Cortex of kidney (tissue), 1 donor: Measurements from ENCODE around the gene PMPCA.
"Not testable (repeated sequence)": the region's sequence is repeated elsewhere in the genome, so short reads cannot be mapped to it uniquely, and the experiment has no call there.

Experiments used
- DNase-seq: peaks from one replicate; lab custom pipeline; 2025; lab: John Stamatoyannopoulos, UW

The PMPCA gene

DNA sequence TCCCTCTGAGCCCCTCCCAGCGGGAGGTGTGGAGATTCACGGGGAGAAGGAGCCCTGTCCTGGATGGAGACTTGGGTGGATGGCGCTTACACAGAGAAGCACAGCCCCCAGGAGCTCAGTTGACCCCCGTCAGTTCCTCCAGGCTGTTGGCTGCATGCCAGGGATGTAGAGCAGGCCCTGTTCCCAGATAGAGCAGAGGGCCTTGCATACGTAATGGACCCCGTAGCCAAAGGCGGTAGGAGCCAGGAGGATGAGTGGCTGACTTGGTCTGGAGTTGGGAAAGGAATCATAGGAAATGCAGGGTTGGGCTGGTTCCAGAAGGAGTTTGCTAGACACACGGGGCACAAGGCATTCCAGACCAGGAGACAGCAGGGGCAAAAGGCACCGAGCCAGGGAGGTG is 2.5 kb downstream of the PMPCA start:
- no peak for DNase-seq

DNA sequence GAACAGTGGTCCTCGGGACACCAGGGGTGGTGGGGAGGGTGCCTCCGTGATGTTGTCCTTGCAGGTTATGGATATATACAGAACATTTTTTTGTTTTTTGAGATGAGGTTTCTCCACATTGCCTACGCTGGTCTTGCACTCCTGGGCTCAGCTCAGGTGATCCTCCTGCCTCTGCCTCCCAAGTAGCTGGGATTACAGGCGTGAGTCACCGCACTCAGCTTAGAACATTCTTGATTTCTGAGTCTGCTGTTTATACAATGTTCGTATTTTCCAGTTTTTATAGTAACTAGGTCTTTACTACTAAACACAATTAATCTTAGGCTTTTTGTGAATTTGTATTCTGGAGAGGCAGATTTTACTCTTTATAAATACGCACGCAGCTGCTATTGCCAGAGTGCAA is 6.0 kb downstream of the PMPCA start:
- DNase-seq: no peak

DNA sequence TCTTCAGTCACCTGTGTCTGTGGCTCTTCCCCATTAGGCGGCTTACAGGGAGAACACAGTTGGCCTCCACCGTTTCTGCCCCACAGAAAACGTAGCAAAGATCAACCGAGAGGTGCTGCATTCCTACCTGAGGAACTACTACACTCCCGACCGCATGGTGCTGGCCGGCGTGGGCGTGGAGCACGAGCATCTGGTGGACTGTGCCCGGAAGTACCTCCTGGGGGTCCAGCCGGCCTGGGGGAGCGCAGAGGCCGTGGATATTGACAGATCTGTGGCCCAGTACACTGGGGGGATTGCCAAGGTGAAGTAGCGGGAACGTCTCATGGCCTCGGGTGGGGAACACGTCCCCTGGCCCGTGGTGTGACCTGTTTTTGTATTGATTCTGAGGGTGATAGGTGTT is 6.5 kb downstream of the PMPCA start:
- DNase-seq: no peak

DNA sequence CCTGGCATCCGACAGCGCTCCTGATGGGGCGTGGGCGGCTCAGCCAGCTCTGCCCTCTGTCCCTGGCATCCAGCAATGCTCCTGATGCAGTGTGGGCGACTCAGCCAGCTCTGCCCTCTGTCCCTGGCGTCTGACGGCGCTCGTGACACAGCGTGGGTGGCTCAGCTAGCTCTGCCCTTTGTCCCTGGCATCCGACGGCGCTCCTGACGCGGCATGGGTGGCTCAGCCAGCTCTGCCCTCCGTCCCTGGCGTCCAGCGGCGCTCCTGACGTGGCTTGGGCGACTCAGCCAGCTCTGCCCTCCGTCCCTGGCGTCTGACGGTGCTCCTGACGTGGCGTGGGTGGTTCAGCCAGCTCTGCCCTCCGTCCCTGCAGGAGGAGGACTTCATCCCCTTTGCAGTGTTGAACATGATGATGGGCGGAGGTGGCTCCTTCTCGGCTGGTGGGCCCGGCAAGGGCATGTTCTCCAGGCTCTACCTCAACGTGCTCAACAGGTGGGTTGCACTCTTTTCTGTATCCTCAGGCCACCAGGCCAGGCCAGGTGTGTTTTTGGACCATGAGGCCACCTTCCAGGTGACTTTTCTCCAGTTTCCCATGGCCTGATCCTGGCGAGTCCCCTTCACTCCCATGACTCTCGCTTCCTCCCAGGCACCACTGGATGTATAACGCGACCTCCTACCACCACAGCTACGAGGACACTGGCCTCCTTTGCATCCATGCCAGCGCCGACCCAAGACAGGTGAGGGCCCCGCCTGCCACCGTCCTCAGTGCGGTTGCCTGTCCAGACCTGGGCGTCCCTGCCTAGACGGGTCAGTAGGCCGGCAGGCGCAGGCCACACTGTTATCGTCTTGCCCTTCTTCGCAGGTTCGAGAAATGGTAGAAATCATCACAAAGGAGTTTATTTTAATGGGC is 8.0 kb downstream of the PMPCA start:
- DNase-seq: no peak

DNA sequence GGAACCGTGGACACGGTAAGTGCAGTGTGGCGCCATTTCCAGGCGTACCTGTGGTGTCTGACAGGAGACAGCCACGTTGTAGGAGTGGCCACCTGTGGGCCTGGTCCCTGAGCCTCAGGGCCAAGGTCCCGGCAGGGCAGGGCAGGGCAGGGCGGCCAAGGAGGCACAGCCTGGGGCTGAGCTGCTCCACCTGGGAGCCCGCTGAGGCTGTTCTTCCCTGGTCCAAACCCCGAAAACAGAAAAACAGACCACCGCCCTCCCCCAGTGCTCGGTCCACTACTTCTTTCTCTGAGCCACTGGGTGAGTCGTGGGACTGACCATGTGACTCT is 8.6 kb downstream of the PMPCA start:
- no peak for DNase-seq

DNA sequence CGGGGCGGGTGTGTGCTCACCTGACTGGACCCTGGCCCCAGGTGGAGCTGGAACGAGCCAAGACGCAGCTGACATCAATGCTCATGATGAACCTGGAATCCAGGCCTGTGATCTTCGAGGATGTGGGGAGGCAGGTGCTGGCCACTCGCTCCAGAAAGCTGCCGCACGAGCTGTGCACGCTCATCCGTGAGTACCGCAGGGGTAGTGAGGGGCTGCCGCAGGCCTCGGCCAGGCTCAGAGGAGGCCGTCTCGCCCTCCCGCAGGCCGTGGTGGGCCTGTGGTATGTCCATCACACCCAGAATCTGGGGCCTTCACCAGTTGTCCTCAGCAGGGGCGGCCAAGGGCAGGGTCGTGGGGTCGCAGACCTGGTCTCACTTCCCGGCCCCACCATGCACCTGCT is 11.3 kb downstream of the PMPCA start:
- DNase-seq: no peak

DNA sequence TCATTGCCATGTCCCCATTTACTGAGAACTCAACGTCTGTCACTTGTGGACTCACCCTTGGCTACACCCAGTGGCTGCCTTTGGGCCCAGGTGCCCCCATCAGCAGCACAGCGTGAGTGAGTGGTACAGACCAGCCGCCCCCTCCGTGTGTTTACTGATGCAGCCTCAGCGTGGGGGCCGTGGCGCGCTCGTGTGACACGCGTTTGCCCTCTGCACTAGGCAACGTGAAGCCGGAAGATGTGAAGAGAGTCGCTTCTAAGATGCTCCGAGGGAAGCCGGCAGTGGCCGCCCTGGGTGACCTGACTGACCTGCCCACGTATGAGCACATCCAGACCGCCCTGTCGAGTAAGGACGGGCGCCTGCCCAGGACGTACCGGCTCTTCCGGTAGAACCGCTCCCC is 12.4 kb downstream of the PMPCA start:
- no peak for DNase-seq

DNA sequence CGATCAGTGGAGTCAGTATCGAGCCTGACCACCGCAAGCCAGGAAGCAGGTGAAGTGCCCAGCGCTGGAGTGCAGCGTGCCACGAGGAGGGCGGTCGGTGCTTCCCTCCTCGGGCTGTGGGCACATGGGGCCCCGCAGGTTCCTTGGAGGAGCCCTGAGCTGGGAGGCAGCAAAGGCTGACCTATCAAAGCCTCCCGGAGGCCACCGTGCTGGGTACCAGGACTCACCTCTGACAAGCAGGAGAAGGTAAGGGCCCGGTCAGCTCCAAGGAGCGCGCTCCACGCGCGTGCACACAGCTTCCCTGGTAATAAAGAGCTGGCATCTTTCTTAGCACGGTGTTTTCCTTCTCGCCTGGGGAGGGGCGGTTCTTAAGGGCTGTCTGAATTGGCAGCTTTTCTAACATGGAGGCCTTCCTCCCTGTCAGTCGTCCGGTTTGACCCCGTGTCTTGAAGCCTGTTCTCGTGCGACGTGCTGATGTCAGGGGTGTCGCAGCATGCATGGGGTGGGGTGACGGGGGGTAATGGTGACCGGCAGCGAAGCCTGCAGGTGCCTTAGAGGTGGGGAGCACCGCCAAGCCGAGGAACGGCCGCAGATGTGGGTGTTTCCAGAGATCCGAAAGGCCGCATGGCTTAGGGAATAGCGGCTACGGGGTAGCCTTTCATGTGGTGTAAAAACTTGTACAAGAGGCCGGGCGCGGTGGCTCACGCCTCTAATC is 13.1 kb downstream of the PMPCA start:
- no peak for DNase-seq

DNA sequence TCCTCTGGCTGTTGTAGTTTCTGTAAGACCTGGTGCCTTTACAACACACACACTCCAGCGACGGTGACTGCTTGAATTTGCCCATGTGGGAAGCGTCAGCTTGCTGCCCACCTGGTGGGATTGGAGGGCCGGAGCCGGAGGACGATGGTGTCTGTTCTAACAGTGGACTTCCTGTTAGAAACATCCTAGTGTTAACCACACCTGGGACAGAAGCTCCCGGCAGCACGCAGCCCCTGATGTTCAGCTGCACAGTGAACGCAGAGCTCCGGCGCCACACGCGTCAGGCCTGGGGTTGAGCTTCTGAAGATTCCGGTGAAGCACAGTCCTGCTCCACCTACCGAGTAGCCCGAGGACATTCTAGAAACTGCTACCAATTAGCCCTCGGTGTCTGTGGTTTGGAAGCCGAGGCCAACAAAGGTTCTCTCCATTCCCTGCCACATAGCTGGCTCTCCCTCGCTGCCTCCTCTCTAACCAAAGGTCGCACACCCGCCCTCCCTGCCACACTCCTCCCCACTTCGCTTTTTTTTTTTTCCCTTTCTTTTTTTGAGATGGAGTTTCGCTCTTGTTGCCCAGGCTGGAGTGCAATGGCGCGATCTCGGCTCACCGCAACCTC is 14.4 kb downstream of the PMPCA start:
- no peak for DNase-seq

DNA sequence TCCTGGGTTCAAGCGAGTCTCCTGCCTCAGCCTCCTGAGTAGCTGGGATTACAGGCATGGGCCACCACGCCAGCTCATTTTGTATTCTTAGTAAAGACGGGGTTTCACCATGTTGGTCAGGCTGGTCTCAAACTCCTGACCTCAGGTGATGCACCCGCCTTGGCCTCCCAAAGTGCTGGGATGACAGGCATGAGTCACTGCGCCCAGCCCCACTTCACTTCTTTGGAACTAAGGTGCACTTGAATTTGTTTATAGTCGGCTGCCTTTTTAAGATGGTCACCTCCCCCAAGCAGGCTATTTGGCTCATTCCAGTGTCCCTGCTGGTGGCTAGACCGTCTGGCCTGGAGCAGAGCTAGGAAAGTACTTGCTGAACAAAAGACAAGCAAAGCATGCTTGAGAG is 14.9 kb downstream of the PMPCA start:
- DNase-seq: not testable (repeated sequence)

DNA sequence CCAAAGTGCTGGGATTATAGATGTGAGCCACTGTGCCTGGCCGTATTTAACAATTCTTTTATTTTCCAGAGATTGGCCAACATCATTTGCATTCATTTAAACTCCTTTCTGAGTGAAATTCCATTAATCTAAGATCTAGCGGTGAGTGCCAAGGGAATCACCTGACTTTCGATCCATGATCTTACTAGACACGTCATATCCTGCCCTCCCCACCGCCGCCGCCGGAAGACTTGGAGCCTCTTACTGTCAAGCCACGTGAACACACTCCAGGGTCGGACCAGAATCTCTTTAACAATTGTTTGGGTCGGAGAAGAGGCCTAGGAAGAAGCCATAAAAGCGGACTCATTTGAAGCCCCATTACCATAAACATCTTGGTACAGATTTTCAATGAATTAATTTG is 16.3 kb downstream of the PMPCA start:
- no peak for DNase-seq

DNA sequence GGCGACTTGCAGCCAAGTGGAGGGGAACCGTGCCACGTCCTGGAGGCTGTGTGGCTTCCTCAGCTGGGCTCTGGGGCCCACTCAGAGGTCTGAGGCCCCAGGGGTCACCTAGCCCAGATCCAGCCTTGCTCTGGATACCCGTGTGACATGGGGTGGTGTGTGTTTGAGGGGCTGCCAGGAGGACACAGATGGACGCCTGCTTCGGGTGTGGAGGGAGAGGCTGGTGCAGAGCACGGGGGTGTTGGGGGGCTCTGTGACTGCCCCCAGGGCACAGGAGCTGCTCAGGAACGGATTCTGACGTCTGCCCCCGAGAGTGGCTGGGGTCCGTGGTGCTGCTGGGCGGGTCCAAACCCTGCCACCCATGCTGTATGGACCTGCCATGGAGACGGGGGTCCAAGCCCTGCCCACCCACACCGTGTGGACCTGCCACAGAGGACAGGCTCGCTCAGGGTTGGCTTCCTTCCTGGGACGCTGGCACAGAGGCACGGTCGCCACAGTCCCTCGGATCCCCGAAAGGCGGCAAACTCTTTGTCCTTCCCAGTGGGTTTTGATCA is 18.7 kb downstream of the PMPCA start:
- no peak for DNase-seq

DNA sequence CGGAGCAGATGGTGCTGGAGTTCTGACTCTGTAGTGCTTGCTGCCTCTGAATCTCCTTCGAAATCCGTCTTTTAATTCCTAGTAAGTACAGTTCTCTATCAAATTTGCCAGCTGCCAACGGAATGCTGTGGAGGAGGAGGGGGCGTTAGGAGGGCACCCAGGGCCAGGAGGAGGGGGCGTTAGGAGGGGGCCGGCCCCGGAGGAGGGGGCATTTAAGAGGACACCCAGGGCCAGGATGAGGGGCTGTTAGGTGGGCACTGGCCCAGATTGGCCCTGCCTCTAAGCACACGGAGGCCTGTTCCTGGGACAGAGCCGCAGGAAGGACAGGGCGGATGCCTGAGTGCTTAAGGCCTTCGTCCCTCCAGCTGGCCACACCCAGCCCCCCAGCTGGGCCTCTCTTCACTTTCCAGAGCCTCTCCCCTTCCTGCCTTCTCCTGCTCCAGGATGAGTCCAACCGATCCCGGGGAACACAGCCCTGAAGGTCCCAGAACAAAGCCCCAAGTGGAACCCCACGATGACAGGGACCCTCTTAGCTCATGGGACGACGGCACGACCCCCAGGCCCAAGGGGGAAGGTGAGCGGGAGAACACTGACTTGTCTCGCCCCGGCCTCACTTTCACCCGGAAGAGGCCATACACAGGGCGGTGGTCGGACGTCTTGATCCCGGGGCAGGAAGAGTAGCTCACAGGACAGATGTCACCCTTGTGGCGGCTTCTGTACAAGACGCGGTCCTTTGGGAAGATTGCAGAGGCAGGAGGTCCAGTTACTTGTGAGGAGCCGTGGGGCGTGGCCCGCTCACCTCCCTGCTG is 19.4 kb downstream of the PMPCA start:
- DNase-seq: no peak

DNA sequence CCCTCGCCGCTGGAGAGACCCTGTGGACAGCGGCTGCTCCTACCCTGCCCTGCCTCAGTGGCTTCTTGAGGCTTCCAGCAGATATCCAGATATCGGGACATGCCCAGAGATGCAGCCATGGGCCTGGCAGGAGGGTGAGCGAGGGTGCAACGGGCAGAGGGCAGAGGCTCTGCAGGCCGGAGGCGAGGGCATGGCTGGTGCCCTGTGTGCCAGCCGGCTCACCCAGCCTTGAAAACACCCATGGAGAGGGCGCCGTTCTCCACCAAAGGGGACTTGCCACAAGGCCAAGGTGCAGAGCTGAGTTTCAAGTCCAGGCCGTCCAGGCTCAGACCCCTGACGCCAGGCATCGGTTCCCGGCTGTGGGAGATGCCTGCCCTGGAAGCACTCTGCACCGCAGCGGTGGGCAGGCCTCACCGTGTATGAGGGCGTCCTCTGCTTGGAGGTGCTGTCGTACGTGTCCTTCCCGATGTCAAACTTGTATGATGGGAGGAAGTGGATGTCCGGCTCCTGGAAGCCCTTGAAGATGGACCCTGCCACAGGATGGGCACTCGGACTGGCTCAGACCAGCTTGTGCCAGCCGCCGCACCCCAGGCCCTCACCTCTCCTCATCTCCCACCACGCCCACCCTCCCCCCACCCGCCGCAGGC is 20.3 kb downstream of the PMPCA start:
- DNase-seq: no peak

DNA sequence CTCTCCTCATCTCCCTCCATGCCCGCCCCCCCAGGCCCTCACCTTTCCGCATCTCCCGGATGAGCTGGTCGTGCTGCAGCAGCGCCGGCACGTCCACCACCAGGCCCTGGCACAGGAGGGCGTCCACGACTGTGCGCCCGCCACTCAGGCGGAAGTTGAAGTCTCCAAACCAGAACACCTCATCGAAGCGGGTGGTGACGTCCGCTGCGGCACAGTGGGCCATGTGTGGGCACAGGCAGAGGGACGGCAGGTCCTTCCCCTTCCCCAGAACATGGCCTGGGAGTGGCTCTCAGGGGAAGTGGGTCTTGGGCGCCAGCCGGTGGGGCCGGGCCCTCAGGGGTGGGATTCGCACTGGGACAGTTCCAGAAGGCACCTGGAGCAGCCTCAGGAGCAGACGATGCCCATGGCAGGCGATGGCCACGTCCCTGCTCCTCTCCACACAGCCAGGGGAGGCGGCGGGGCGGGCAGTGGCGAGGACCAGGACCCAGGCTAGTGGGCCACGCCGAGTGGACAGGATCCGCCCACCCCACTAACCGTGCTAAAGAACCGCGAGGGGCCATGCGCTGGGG is 21.4 kb downstream of the PMPCA start:
- DNase-seq: no peak

DNA sequence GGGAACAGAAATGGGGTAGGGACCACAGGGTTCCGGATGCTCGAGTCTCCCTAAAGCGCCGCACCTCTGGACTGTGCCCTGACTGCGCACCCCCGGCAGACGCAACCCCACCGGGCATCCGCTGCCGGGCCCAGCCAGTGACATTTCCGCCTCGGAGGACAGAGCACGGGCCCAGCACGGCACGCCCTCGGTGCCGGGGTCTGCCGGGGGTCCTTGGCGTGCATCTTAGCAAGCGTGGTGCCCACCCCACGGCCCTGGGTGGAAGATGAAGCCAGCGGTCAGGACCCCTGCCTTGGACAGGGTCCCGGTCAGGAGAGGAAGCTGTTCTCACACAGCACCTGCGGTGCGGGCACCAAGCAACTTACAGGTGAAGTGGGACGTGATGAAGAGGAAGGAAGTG is 22.1 kb downstream of the PMPCA start:
- no peak for DNase-seq

DNA sequence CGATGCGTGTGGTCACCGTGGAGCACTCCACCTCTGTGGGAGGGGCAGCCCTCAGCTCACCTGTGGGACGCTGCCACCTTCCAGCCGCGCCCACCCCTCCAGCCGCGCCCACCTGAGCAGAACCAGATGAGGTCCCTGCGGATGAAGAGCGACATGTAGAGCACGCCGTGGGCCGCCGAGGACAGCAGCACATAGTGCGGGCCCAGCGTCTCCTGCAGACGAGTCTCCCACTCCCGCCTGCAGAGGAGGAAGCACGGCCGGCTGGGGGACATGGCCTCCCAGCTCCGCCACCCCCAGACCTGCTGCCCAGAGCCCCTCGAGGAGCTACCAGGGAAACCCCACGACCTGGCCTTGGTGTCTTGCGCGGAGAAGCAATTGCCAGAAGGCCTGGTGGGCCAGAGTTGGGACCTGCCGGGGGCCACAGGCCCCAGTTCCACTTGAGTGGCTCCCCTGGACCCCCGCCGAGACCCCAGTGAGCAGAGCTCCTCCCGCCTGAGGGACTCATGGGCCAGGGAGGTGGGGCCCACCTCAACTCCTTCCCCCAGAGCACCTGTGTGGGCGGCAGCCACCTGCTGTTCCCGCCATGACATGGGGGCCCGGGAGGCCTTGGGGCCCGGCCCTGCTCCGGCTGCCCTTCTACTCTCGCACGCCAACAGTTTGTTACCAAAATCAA is 22.7 kb downstream of the PMPCA start:
- no peak for DNase-seq

DNA sequence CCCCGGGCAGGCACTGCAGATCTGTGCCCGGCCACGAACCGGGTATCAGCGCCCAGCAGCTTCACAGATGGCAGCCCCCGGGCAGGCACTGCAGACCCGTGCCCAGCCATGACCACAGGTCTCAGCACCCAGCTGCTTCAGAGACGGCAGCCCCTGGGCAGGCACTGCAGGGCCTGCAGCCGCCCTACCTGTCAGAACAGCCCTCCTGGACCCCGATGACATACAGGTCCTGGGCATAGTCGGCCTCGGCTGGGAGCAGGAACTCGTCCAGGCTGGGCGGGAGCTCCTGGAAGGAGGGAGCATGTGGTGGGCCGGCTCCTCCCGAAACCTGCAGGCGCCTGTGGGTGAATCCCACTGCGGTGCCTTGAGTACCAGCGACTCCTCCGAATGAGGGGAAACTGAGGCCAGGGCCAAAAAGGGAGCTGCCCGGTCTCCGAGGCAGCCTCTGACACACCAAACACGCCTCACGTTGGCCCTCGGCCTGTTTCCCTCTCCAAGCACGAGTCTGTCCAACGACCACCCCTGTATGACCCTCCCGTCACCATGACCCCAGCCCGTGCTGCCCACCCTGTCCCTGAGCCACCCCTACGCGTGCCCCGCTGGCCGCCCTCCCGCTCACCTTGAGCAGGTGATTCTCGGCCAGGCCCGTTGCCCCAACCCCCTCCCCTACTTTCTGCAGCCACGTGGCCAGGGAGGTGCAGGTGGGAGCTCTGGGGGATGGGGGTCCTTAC is 23.6 kb downstream of the PMPCA start:
- no peak for DNase-seq

DNA sequence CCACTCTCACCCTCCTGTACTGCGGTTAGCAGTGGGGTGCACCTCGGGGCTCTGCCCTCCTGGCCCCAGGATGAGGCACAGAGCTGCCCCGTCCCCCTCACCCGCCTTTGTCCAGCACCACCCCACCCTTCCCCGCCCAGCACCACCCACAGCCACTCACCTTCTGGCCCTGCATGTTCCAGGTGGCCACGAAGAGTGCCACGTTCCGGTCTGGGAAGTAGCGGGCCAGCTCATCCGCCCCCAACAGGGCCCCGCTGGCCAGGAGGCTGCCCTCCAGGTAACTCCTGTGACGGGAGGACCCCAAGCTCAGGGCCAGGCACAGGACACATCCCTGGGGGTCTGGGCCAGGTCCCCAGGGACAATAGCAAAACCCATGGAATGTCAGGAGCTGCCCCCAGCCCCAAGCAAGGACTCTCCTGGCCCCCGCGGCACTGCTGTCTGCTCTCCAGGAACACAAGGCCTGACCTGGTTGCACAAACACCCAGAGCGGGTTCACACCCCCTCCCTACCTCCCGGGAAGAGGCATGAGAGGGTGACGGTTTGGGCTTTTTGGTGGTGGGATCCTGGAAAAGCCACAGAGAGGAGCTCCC is 24.2 kb downstream of the PMPCA start:
- no peak for DNase-seq
